GM12878 (cell line): ENCODE data around the gene TRAT1. TPM values are rescaled to one million over a fixed set of nuclear protein-coding genes. Genes with fewer than 3 reads are reported as not detected.

Experiments
- BCL11A ChIP-seq: IDR thresholded peaks from 2 replicates; pipeline ENCODE4 v1.6.1; 2011; ENCODE audit warnings: low read depth, low read length
- BCL3 ChIP-seq: IDR thresholded peaks from 2 replicates; pipeline ENCODE4 v1.6.1; 2011; ENCODE audit warnings: borderline replicate concordance, low read depth, mild to moderate bottlenecking, moderate library complexity, low read length; ENCODE audit not compliant: insufficient read depth, poor library complexity, severe bottlenecking
- HCFC1 ChIP-seq: fragments of 150-350 bp; IDR thresholded peaks from 2 replicates; pipeline ENCODE4 v1.6.1; 2014; ENCODE audit warnings: low read length
- IRF5 ChIP-seq: fragments of 450-650 bp; IDR thresholded peaks from 2 replicates; pipeline ENCODE4 v1.6.1; 2017; ENCODE audit warnings: borderline replicate concordance
- LARP7 ChIP-seq: fragments of 450-650 bp; IDR thresholded peaks from 2 replicates; pipeline ENCODE4 v1.6.1; 2017; ENCODE audit warnings: mild to moderate bottlenecking
- MEF2A ChIP-seq: IDR thresholded peaks from 2 replicates; pipeline ENCODE4 v1.6.1; 2011; ENCODE audit warnings: low read depth, mild to moderate bottlenecking, low read length, moderate library complexity; ENCODE audit not compliant: insufficient read depth
- ZBTB11 ChIP-seq: fragments of 450-650 bp; formaldehyde crosslinking; IDR thresholded peaks from 2 replicates; pipeline ENCODE4 v1.5.0; 2022; ENCODE audit warnings: mild to moderate bottlenecking, missing genetic modification characterization
- ZNF384 ChIP-seq: IDR thresholded peaks from 2 replicates; pipeline ENCODE4 v1.6.1; 2012; ENCODE audit warnings: low read depth, mild to moderate bottlenecking, low read length, improper control_type of control experiment, borderline replicate concordance
- polyA plus RNA-seq, 11 experiments: library from polyadenylated mRNA; depleted of rRNA in 4 of 11; unstranded in 6 of 11; stranded (reverse) in 5 of 11; fragments of >200 nt; fragmentation: Nextera tagmentation in 4 of 11; fragmentation: Illumina TruSeq in 1 of 11; extraction: Ambion mirVana in 4 of 11; extraction: Trizol in 1 of 11; gene quantifications; 1 replicate in 1 of 11; 2 replicates in 10 of 11; pipeline versions ENCODE4 v1.2.1 to v1.2.3, GENCODE V29; 2011 to 2016; ENCODE audit warnings: inconsistent platforms in 2 of 11, missing spikeins in 2 of 11, low read depth in 1 of 11
- total RNA-seq, 4 experiments: library from RNA; depleted of rRNA in 3 of 4; stranded (reverse); fragments of >200 nt in 3 of 4; fragmentation: Illumina TruSeq in 1 of 4; extraction: Trizol in 1 of 4; gene quantifications; 2 replicates each; pipeline versions ENCODE4 v1.2.1 to v1.2.3, GENCODE V29; 2013 to 2021

Gene TRAT1
- total and polyA plus RNA-seq, 10 of the 15 experiments (the other 5 are each of a cell fraction or from before 2014, with no cell fraction given) = 0.11 to 1.5 (median 0.18) TPM; not detected in 2

GRCh38 chr3:108830381-108830780 lies 7.8 kb downstream of the TRAT1 start (continued):
- no peak for TF ChIP-seq BCL3
- TF ChIP-seq ZBTB11 (CRISPR knock-in tag) = no peak
- no peak for TF ChIP-seq IRF5
- no peak for TF ChIP-seq BCL11A
- no peak for TF ChIP-seq HCFC1
- no peak for TF ChIP-seq MEF2A
- TF ChIP-seq ZNF384 = no peak
- TF ChIP-seq LARP7 = no peak
